Heart right ventricle (tissue), 16 donors: ENCODE measurements around the gene RPS6KA2. TPM values are rescaled to one million over a fixed set of nuclear protein-coding genes. Genes with fewer than 3 reads are reported as not detected.

Experiments
- ATAC-seq, 8 donors: fragments of 200-7000 bp; cut with Tn5 transposase; one replicate each; pipeline ENCODE4 v1.9.1; 2020; ENCODE audit warnings: mild to moderate bottlenecking in 8 of 8, moderate library complexity in 8 of 8, moderate number of reproducible peaks in 1 of 8
- DNase-seq, 2 donors: peaks; one replicate each; pipeline ENCODE4 v3.0.0-alpha.2; 2020
- H3K27ac ChIP-seq, 10 donors: fragments of 200-600 bp; sonication (generic) in 2 of 10; one replicate each; pipeline versions ENCODE4 v1.5.0 to v1.8.0; 2020 to 2022; ENCODE audit warnings: mild to moderate bottlenecking in 3 of 10
- H3K27me3 ChIP-seq, 7 donors: fragments of 200-600 bp; one replicate each; pipeline ENCODE4 v1.8.0; 2021 to 2022; ENCODE audit warnings: mild to moderate bottlenecking in 2 of 7
- H3K36me3 ChIP-seq, 9 donors: fragments of 200-600 bp; sonication (generic) in 1 of 9; one replicate each; pipeline versions ENCODE4 v1.5.0 to v1.8.0; 2020 to 2022; ENCODE audit warnings: mild to moderate bottlenecking in 2 of 9
- H3K4me1 ChIP-seq, 9 donors: fragments of 200-600 bp; sonication (generic) in 1 of 9; one replicate each; pipeline versions ENCODE4 v1.5.0 to v1.8.0; 2020 to 2022; ENCODE audit warnings: mild to moderate bottlenecking in 4 of 9
- H3K4me3 ChIP-seq, 10 donors: fragments of 200-600 bp; sonication (generic) in 2 of 10; one replicate each; pipeline versions ENCODE4 v1.5.0 to v1.8.0; 2020 to 2022; ENCODE audit warnings: mild to moderate bottlenecking in 7 of 10, moderate library complexity in 2 of 10
- H3K9me3 ChIP-seq, 11 donors: fragments of 200-600 bp in 10 of 11; sonication (generic) in 2 of 11; one replicate each; pipeline versions ENCODE4 v1.5.0 to v1.8.0; 2013 to 2022; ENCODE audit warnings: mild to moderate bottlenecking in 2 of 11, control low read depth in 1 of 11, moderate library complexity in 1 of 11
- WGBS, 2 donors: extraction: QIAGEN DNeasy Blood & Tissue Kit; methylation state at CpG; one replicate each; pipeline ENCODE4 v1.1.7; 2013; ENCODE audit warnings: inconsistent platforms in 1 of 2; 5-methylcytosine and 5-hydroxymethylcytosine counted together
- intact Hi-C, 10 donors: fragments of 100-400 bp; cut with DNase I; formaldehyde crosslinking; loops; one replicate each; pipeline versions ENCODE4 v1.11.1 to v1.14.2; 2022
- polyA plus RNA-seq, 2 donors: library from polyadenylated mRNA; stranded (reverse); fragments of 200-250 nt; gene quantifications; one replicate each; pipeline ENCODE4 v1.2.3, GENCODE V29; 2013
- total RNA-seq, 10 donors: library from RNA; stranded (reverse); fragmentation: NEBNext Ultra II Directional in 3 of 10; extraction: Animal tissue kit (Norgen Biotek cat#: 25700) in 3 of 10; gene quantifications; one replicate each; pipeline versions ENCODE4 v1.2.1 to v1.2.4, GENCODE V29; 2021 to 2023
- TF ChIP-seq, protein P1 (sequence below), 9 donors: fragments of 200-600 bp; sonication (generic) in 2 of 9; IDR thresholded peaks; one replicate each; pipeline versions ENCODE4 v1.5.0 to v1.8.0; 2021 to 2022; ENCODE audit warnings: antibody characterized with exemption in 9 of 9, mild to moderate bottlenecking in 5 of 9, moderate library complexity in 1 of 9
- donor health status: Arrhythmogenic right ventricular cardiomyopathy.
- donor health status: ischemic (EF 13 %, LVEDD 7.1; RV severe dilation, severe dysfunction).
- donor health status: healthy with polysubstance abuse.
- donor health status: DM: no; HTN: yes; CAD: no.
- donor health status: DM: no; HTN: no; CAD: no.
- donor health status: ischemic (EF 25% LVEDD 6.9; RV normal size, moderate dysfunction).
- donor health status: ischemic (EF 25% LVEDD 5.7; RV mildly dilated, moderate dysfunction).
- donor health status: healthy.
- donor health status: DM: yes; HTN: yes; CAD: no.
- donor health status: Ischemic cardiomyopathy.
- donor health status: ischemic (EF 35%, LVEDD 5.7; RV mildly dilated, moderate dysfunction).
- donor health status: nonischemic (EF 11% LVEDD 7.7; RV severe dilation, severe dysfunction).
- donor health status: DM: yes; HTN: yes; CAD: no.
- donor health status: PGD.
- donor health status: ischemic (EF 29% LVEDD 5.4; RV normal size, mild dysfunction).
- donor health status: nonischemic (EF 23%, LVEDD 6.1; RV moderate dilation, normal function).

RPS6KA2 gene
- total and polyA plus RNA-seq, 12 donors: 20.3 to 91.4 (median 73.7) TPM

DNA sequence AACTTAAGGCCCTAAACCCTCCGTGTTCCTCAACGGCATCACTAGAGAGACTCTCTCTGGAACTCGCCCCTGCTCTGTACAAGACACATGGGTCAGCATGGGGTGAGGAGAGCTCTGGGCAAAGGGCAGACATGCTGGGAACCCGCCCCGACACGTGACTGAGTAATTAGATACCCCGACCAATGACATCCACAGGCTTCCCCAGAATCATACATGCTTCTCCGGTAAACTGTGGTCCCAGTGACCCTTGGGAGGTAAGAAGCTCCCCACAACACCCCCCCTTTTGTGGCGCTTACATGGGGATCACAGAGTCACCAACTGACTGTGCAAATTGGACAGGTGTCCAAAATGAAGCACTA lies 31.7 kb upstream of the RPS6KA2 start:
- intact Hi-C loops: no loop called here
- H3K27ac ChIP-seq: no peak overlapping the region
- peaks cover 0 to 21% (median 5%) of the 10 kb centered on the region in 7 donors for H3K27me3 ChIP-seq
- 89 to 94% methylated on average over 9 of the region's 9 CpGs for WGBS, 2 donors
- ATAC-seq (no peak), DNase-seq (no peak)
- no peaks in the 10 kb centered on the region for H3K9me3 ChIP-seq
- peaks cover 0 to 14% (median 0%) of the 10 kb centered on the region in 9 donors for H3K4me1 ChIP-seq
- no peaks in the 10 kb centered on the region for H3K36me3 ChIP-seq
- no peak overlapping the region for H3K4me3 ChIP-seq
- TF ChIP-seq, protein P1, sequence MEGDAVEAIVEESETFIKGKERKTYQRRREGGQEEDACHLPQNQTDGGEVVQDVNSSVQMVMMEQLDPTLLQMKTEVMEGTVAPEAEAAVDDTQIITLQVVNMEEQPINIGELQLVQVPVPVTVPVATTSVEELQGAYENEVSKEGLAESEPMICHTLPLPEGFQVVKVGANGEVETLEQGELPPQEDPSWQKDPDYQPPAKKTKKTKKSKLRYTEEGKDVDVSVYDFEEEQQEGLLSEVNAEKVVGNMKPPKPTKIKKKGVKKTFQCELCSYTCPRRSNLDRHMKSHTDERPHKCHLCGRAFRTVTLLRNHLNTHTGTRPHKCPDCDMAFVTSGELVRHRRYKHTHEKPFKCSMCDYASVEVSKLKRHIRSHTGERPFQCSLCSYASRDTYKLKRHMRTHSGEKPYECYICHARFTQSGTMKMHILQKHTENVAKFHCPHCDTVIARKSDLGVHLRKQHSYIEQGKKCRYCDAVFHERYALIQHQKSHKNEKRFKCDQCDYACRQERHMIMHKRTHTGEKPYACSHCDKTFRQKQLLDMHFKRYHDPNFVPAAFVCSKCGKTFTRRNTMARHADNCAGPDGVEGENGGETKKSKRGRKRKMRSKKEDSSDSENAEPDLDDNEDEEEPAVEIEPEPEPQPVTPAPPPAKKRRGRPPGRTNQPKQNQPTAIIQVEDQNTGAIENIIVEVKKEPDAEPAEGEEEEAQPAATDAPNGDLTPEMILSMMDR (IDR thresholded peaks at IDR 0.05): no peak

DNA sequence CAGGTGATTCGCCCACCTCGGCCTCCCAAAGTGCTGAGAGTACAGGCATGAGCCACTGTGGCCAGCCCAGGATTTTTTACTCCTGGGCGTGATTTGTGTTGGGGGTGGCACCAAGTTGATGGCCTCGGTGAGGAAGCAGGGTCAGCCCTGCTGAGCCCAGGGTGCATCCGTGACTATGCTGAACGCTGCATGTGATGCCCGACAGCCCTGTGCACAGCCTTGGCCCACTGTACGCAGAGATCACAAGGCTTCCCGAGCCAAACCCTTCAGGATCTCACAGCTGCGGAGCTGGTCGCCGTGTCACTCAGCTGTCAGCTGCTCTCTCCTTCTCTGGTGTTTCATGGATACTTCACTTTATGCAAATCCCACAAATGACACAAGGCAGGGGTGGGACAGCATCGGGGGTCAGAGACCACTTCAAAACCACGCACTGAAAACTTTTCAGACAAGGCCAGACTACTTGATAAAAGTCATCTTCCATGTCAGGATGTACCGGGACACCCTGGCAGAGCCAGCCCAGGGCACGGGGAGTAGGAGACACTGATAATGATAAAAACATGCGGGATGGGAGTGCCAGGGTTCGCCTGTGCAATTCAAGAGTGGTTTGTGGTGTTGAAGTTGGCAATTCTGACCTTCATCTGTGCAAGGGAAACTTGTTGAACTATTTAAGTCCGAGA lies 31.2 kb upstream of the RPS6KA2 start:
- no peak overlapping the region for H3K27ac ChIP-seq
- intact Hi-C loops: no loop called here
- ATAC-seq (no peak), DNase-seq (no peak)
- no peak overlapping the region for H3K4me3 ChIP-seq
- H3K4me1 ChIP-seq: peaks cover 0 to 14% (median 0%) of the 10 kb centered on the region in 9 donors
- no peaks in the 10 kb centered on the region for H3K36me3 ChIP-seq
- WGBS, 2 donors: 84 to 87% methylated on average over 19 of the region's 19 CpGs
- H3K27me3 ChIP-seq: peaks cover 0 to 21% (median 5%) of the 10 kb centered on the region in 7 donors
- TF ChIP-seq, protein P1 (IDR thresholded peaks at IDR 0.05): no peak
- no peaks in the 10 kb centered on the region for H3K9me3 ChIP-seq

DNA sequence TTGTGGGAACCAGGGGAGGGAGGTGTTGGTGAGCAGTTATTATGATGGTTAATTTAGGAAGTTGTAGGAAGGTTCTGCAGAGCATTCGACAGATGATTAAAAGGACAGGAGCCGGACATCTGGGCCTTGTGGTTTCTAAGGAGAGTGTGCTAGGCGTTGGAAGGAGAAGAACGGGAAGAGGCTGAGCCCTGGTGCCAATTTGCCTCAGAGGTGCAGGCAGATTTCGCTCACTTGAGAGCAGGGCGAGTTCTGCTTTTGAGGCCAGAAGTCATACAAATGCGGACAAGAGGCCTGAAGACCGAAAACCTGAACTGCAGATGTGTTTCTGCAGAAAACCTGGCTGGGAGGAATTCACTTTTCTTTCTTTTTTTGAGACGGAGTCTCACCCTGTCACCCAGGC lies 30.5 kb upstream of the RPS6KA2 start:
- Histone ChIP-seq H3K36me3 (no peaks in the 10 kb centered on the region), H3K27ac (no peak overlapping the region), H3K9me3 (no peaks in the 10 kb centered on the region), H3K27me3 (peaks cover 0 to 21% (median 5%) of the 10 kb centered on the region in 7 donors), H3K4me1 (peaks cover 0 to 14% (median 0%) of the 10 kb centered on the region in 9 donors), H3K4me3 (no peak overlapping the region)
- WGBS, 2 donors: 87 to 95% methylated on average over 9 of the region's 9 CpGs
- TF ChIP-seq, protein P1 (IDR thresholded peaks at IDR 0.05): no peak
- intact Hi-C loops: no loop called here
- DNase-seq (no peak), ATAC-seq (no peak)

DNA sequence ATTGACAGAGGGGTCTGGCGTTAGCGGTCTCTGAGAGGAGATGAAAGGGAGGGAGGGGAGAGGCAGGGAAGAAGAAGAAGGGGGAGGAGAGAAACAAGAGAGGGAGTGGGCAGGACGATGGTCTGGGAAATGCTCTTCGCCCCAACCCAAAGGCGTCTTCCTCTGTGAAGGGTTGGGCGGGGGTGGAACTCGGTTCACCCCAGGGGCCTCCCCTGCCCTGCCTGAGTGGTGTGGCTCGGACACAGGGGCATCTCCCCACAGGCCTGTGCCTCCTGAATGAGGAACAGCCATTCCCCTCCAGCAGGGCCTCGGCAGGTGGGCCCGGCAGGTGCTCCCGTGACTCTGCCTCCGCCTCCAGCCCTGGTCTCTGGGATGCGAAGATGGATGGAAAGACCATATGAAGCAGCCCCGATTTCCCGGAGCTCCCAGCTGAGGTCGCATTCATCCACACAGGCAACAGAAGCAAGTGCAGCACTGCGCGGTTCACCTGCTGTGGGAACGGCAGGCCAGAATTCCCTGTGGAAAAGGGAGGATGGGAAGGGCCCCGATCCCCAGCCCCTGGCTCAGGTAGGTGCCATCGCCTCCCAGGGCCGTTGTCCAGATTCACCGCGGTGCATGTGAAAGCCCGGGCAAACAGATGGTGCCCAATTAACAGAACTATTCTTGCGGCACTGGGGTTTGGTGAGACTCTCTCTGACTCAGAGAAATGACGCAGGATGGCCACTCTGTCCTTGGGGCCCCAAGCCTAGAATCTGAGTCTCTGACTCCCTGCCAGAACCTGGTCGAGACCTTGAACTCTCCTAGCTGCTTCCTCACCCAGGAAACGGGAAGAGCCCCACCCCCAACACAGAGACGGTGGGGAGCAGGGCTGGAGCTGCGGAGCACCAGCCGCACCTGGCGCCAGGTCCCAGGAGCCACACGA lies 29.4 kb upstream of the RPS6KA2 start:
- no peak overlapping the region for H3K4me3 ChIP-seq
- ATAC-seq (no peak), DNase-seq (no peak)
- intact Hi-C loops: no loop called here
- peaks cover 0 to 21% (median 5%) of the 10 kb centered on the region in 7 donors for H3K27me3 ChIP-seq
- H3K36me3 ChIP-seq: no peaks in the 10 kb centered on the region
- no peaks in the 10 kb centered on the region for H3K9me3 ChIP-seq
- WGBS, 2 donors: 50 to 66% methylated on average over 34 of the region's 34 CpGs
- TF ChIP-seq, protein P1 (IDR thresholded peaks at IDR 0.05): no peak
- H3K27ac ChIP-seq: no peak overlapping the region
- H3K4me1 ChIP-seq: peaks cover 0 to 14% (median 0%) of the 10 kb centered on the region in 9 donors
